CD14-positive monocyte (primary cell): ENCODE measurements around the gene ANKRD2. TPM values are rescaled to one million over a fixed set of nuclear protein-coding genes. Genes with fewer than 3 reads are reported as not detected.
A peak's percentile ranks its signal among the peaks of the same experiment; 100 is the strongest.
"Not testable (repeated sequence)": the region's sequence is repeated elsewhere in the genome, so short reads cannot be mapped to it uniquely, and the experiment has no call there.

Experiments
- DNase-seq, 3 donors: peaks; one replicate each; pipeline ENCODE4 v3.0.0-alpha.2; 2011 to 2022
- H2AFZ ChIP-seq: 2 replicates; pipeline ENCODE4 v1.6.0; 2012; ENCODE audit warnings: mild to moderate bottlenecking, low read depth, low read length, inconsistent platforms; ENCODE audit not compliant: insufficient read depth, poor library complexity, severe bottlenecking
- H3K27ac ChIP-seq, 2 donors: 1 replicate in 1 of 2; 2 replicates in 1 of 2; pipeline ENCODE4 v1.5.1; 2012 to 2013; ENCODE audit warnings: low read length in 2 of 2, control low read depth in 1 of 2, inconsistent platforms in 1 of 2, low read depth in 1 of 2, mild to moderate bottlenecking in 1 of 2
- H3K27me3 ChIP-seq, 2 donors: one replicate each; pipeline versions ENCODE4 v1.6.0 to v1.6.1; 2011 to 2013; ENCODE audit warnings: low read length in 2 of 2; ENCODE audit not compliant: control insufficient read depth in 2 of 2, insufficient read depth in 2 of 2
- H3K36me3 ChIP-seq, 2 donors: replicated peaks in 1 of 2; 1 replicate in 1 of 2; 2 replicates in 1 of 2; pipeline versions ENCODE4 v1.5.1 to v1.6.1; 2012 to 2013; ENCODE audit warnings: low read length in 2 of 2, control low read depth in 1 of 2, inconsistent platforms in 1 of 2, mild to moderate bottlenecking in 1 of 2; ENCODE audit not compliant: insufficient read depth in 2 of 2, control insufficient read depth in 1 of 2
- H3K4me1 ChIP-seq, 2 donors: 1 replicate in 1 of 2; 2 replicates in 1 of 2; pipeline versions ENCODE4 v1.5.1 to v1.6.1; 2012 to 2013; ENCODE audit warnings: low read length in 2 of 2, control low read depth in 1 of 2, inconsistent platforms in 1 of 2, mild to moderate bottlenecking in 1 of 2, moderate library complexity in 1 of 2; ENCODE audit not compliant: insufficient read depth in 2 of 2, control insufficient read depth in 1 of 2
- H3K4me2 ChIP-seq: replicated peaks from 2 replicates; pipeline ENCODE3; 2012; ENCODE audit warnings: low read length, moderate library complexity, mild to moderate bottlenecking; ENCODE audit not compliant: poor library complexity, severe bottlenecking; ENCODE audit errors: extremely low read depth
- H3K4me3 ChIP-seq, 3 experiments: fragments of 200-600 bp in 1 of 3; sonication (generic) in 1 of 3; replicated peaks in 1 of 3; 1 replicate in 2 of 3; 2 replicates in 1 of 3; pipeline ENCODE4 v1.5.1; 2011 to 2013; ENCODE audit warnings: low read length in 3 of 3, mild to moderate bottlenecking in 3 of 3, control low read depth in 2 of 3, low read depth in 2 of 3, inconsistent platforms in 1 of 3, moderate library complexity in 1 of 3
- H3K79me2 ChIP-seq: 2 replicates; pipeline ENCODE4 v1.6.0; 2012; ENCODE audit warnings: mild to moderate bottlenecking, control low read depth, inconsistent platforms, low read length, moderate library complexity; ENCODE audit not compliant: insufficient read depth
- H3K9ac ChIP-seq: 2 replicates; pipeline ENCODE4 v1.6.0; 2017; ENCODE audit warnings: low read length, mild to moderate bottlenecking; ENCODE audit not compliant: insufficient read depth, poor library complexity, severe bottlenecking
- H3K9me3 ChIP-seq, 2 donors: replicated peaks in 1 of 2; 1 replicate in 1 of 2; 2 replicates in 1 of 2; pipeline versions ENCODE4 v1.5.1 to v1.6.1; 2012 to 2013; ENCODE audit warnings: low read length in 2 of 2, control low read depth in 1 of 2; ENCODE audit not compliant: control insufficient read depth in 1 of 2, insufficient read depth in 1 of 2
- H4K20me1 ChIP-seq: 2 replicates; pipeline ENCODE4 v1.6.0; 2012; ENCODE audit warnings: mild to moderate bottlenecking, low read length, control low read depth, moderate library complexity; ENCODE audit not compliant: insufficient read depth
- H3K27ac Mint-ChIP-seq, 7 donors: one replicate each; pipeline ENCODE4 v1.8.0; 2020; ENCODE audit warnings: mild to moderate bottlenecking in 7 of 7, mixed read lengths in 7 of 7, moderate library complexity in 6 of 7, inconsistent platforms in 2 of 7
- H3K27me3 Mint-ChIP-seq, 3 donors: one replicate each; pipeline ENCODE4 v1.8.0; 2021 to 2022; ENCODE audit warnings: low read depth in 3 of 3, mild to moderate bottlenecking in 3 of 3, mixed read lengths in 3 of 3, moderate library complexity in 3 of 3, inconsistent platforms in 1 of 3
- H3K36me3 Mint-ChIP-seq, 2 donors: one replicate each; pipeline ENCODE4 v1.8.0; 2020; ENCODE audit warnings: mixed read lengths in 2 of 2, inconsistent platforms in 1 of 2, mild to moderate bottlenecking in 1 of 2
- H3K4me1 Mint-ChIP-seq: one replicate; pipeline ENCODE4 v1.8.0; 2020; ENCODE audit warnings: mild to moderate bottlenecking, mixed read lengths
- H3K4me3 Mint-ChIP-seq, 2 donors: one replicate each; pipeline ENCODE4 v1.8.0; 2020; ENCODE audit warnings: mild to moderate bottlenecking in 2 of 2, mixed read lengths in 2 of 2, moderate library complexity in 1 of 2
- H3K9me3 Mint-ChIP-seq, 7 donors: one replicate each; pipeline ENCODE4 v1.8.0; 2020 to 2022; ENCODE audit warnings: mixed read lengths in 7 of 7, mild to moderate bottlenecking in 6 of 7, moderate library complexity in 6 of 7, inconsistent platforms in 2 of 7
- WGBS: methylation state at CpG from one replicate; pipeline ENCODE4 v1.1.5; 2013; ENCODE audit warnings: missing lambda C conversion rate; ENCODE audit not compliant: insufficient coverage; 5-methylcytosine and 5-hydroxymethylcytosine counted together
- intact Hi-C, 2 donors: fragments of 100-400 bp; cut with micrococcal nuclease; formaldehyde crosslinking; loops; one replicate each; pipeline versions ENCODE4 v1.15.0 to v1.15.1; 2023
- polyA plus RNA-seq, 3 donors: library from polyadenylated mRNA; depleted of rRNA in 1 of 3; unstranded in 2 of 3; stranded (reverse) in 1 of 3; fragments of 300-500 nt in 2 of 3; fragments of >200 nt in 1 of 3; fragmentation: Illumina TruSeq in 2 of 3; gene quantifications; 1 replicate in 2 of 3; 2 replicates in 1 of 3; pipeline ENCODE4 v1.2.3, GENCODE V29; 2012 to 2021
- TF ChIP-seq, protein P1 (sequence below): fragments of 200-600 bp; IDR thresholded peaks from one replicate; pipeline ENCODE4 v1.8.0; 2022; ENCODE audit warnings: antibody characterized with exemption, mild to moderate bottlenecking

The ANKRD2 gene
- polyA plus RNA-seq, 3 donors, result not detected

DNA sequence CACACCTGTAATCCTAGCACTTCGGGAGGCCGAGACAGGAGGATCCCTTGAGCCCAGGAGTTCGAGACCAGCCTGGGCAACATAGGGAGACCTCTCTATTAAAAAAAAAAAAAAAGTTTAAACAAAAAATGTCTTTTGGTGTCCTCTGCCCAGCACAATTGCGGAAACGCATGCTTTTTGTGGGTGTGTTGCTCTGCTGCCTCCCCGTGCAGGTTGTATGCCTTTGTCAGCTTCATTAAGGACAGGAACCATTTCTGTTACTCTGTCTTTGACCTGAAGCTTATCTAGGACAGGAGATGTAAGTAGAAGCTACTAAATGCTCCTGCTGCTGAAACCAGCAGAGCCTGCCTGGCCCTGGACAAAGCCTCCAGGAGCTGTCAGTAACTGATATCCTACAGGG lies 21.3 kb upstream of the ANKRD2 start:
- Histone ChIP-seq H4K20me1 (peaks cover 10% of the 10 kb centered on the region), H3K9ac (no peak overlapping the region), H3K4me2 (no peak overlapping the region), H3K27ac (no peak overlapping the region), H3K4me1 (no peaks in the 10 kb centered on the region), H3K9me3 (peaks cover 11 to 12% of the 10 kb centered on the region in 2 donors), H3K27me3 (no peaks in the 10 kb centered on the region), H2AFZ (no peak overlapping the region), H3K79me2 (no peaks in the 10 kb centered on the region), H3K4me3 (no peak overlapping the region), H3K36me3 (peaks cover 0 to 12% of the 10 kb centered on the region in 2 donors)
- H3K9me3 Mint-ChIP-seq, result peaks cover 9 to 16% (median 13%) of the 10 kb centered on the region in 7 donors
- no peak for DNase-seq
- H3K36me3 Mint-ChIP-seq, result peaks cover 7 to 16% of the 10 kb centered on the region in 2 donors
- WGBS, result 95% methylated on average over 3 of the region's 6 CpGs
- H3K27ac Mint-ChIP-seq, result peak overlapping the region in 1 of 7 donors; percentile 21
- TF ChIP-seq, protein P1, sequence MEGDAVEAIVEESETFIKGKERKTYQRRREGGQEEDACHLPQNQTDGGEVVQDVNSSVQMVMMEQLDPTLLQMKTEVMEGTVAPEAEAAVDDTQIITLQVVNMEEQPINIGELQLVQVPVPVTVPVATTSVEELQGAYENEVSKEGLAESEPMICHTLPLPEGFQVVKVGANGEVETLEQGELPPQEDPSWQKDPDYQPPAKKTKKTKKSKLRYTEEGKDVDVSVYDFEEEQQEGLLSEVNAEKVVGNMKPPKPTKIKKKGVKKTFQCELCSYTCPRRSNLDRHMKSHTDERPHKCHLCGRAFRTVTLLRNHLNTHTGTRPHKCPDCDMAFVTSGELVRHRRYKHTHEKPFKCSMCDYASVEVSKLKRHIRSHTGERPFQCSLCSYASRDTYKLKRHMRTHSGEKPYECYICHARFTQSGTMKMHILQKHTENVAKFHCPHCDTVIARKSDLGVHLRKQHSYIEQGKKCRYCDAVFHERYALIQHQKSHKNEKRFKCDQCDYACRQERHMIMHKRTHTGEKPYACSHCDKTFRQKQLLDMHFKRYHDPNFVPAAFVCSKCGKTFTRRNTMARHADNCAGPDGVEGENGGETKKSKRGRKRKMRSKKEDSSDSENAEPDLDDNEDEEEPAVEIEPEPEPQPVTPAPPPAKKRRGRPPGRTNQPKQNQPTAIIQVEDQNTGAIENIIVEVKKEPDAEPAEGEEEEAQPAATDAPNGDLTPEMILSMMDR, result no peak
- intact Hi-C loops, result loop anchor here (5.0 kb wide), 3 partner anchors 49 to 84 kb away; partner anchors contain the start of genes MMS19 (in 1 of the 2) and UBTD1 (in 1 of the 2)
- H3K4me3 Mint-ChIP-seq, result no peak overlapping the region
- H3K27me3 Mint-ChIP-seq, result no peaks in the 10 kb centered on the region
- peaks cover 5% of the 10 kb centered on the region for H3K4me1 Mint-ChIP-seq

DNA sequence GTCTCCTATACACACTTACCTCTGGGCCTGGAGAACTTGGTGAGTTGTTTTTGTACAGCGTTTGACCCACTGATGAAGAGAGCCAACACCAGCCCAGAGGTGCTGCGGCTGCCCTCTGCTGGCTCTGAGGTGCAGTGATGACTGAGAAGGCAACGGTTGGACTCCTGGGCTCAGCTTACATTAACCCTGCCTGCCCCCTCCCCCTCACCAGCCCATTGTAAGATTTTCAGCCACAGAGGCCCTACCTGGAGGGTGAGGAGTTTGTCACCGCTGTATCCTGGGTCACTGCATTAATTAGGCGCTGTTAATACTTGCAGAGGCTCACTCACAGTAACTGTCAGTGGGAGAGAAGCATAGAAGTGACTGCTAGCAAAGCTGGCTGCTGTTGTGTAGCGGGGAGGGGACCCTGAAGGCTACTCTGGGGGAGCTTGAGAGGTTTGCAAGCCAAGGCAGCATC lies 19.0 kb upstream of the ANKRD2 start:
- H3K9me3 Mint-ChIP-seq, result peaks cover 9 to 22% (median 13%) of the 10 kb centered on the region in 7 donors
- TF ChIP-seq, protein P1, result peak; percentile 79
- H4K20me1 ChIP-seq, result peaks cover 10% of the 10 kb centered on the region
- H3K4me1 ChIP-seq, result no peaks in the 10 kb centered on the region
- no peaks in the 10 kb centered on the region for H3K27me3 Mint-ChIP-seq
- peak overlapping the region in 1 of 7 donors; percentile 45 for H3K27ac Mint-ChIP-seq
- intact Hi-C loops, result loop anchor here (1.0 to 5.0 kb wide), 5 partner anchors 18 to 91 kb away; partner anchors contain the start of genes MMS19 (in 1 of the 2) and UBTD1 (in 1 of the 2)
- no peak overlapping the region for H3K4me3 ChIP-seq
- no peaks in the 10 kb centered on the region for H3K27me3 ChIP-seq
- H3K27ac ChIP-seq, result no peak overlapping the region
- no peaks in the 10 kb centered on the region for H3K79me2 ChIP-seq
- peak; percentile 37 to 58 (median 49) for DNase-seq
- no peak overlapping the region for H3K9ac ChIP-seq
- peaks cover 0 to 12% of the 10 kb centered on the region in 2 donors for H3K36me3 ChIP-seq
- no peak overlapping the region for H3K4me2 ChIP-seq
- H3K9me3 ChIP-seq, result peaks cover 12 to 14% of the 10 kb centered on the region in 2 donors
- peaks cover 3% of the 10 kb centered on the region for H3K4me1 Mint-ChIP-seq
- peaks cover 6 to 12% of the 10 kb centered on the region in 2 donors for H3K36me3 Mint-ChIP-seq
- 33% methylated on average over 5 of the region's 6 CpGs for WGBS
- H2AFZ ChIP-seq, result no peak overlapping the region
- H3K4me3 Mint-ChIP-seq, result no peak overlapping the region

DNA sequence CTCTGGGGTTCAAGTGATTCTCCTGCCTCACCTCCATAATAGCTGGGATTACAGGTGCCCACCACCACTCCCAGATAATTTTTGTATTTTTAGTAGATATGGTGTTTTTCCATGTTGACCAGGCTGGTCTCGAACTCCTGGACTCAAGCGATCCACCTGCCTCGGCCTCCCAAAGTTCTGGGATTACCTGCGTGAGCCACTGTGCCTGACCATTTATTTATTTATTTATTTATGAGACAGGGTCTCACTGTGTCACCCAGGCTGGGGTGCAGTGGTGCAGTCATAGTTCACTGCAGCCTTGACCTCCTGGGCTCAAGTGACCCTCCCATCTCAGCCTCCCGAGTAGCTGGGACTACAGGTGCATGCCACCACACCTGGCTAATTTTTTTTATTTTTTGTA lies 18.2 kb upstream of the ANKRD2 start:
- peaks cover 9 to 22% (median 13%) of the 10 kb centered on the region in 7 donors for H3K9me3 Mint-ChIP-seq
- H3K4me2 ChIP-seq, H3K79me2 ChIP-seq, H3K27ac Mint-ChIP-seq, H3K4me3 ChIP-seq, H3K27ac ChIP-seq, H3K4me1 Mint-ChIP-seq, H3K9ac ChIP-seq, H4K20me1 ChIP-seq, H3K4me1 ChIP-seq, H2AFZ ChIP-seq, DNase-seq, H3K27me3 Mint-ChIP-seq, H3K4me3 Mint-ChIP-seq, H3K27me3 ChIP-seq: not testable (repeated sequence)
- Histone ChIP-seq H3K9me3 (peaks cover 12 to 14% of the 10 kb centered on the region in 2 donors), H3K36me3 (peaks cover 0 to 12% of the 10 kb centered on the region in 2 donors)
- peaks cover 6 to 12% of the 10 kb centered on the region in 2 donors for H3K36me3 Mint-ChIP-seq
- intact Hi-C loops, result loop anchor here (5.0 kb wide), 3 partner anchors 52 to 87 kb away; partner anchors contain the start of genes MMS19 (in 1 of the 2) and UBTD1 (in 1 of the 2)
- no CpG with 5 or more reads among the region's 5 CpGs for WGBS
